Measurements from ENCODE around the gene CD300E.
"Not testable (repeated sequence)": the region's sequence is repeated elsewhere in the genome, so short reads cannot be mapped to it uniquely, and the experiment has no call there.

CD300E gene

DNA sequence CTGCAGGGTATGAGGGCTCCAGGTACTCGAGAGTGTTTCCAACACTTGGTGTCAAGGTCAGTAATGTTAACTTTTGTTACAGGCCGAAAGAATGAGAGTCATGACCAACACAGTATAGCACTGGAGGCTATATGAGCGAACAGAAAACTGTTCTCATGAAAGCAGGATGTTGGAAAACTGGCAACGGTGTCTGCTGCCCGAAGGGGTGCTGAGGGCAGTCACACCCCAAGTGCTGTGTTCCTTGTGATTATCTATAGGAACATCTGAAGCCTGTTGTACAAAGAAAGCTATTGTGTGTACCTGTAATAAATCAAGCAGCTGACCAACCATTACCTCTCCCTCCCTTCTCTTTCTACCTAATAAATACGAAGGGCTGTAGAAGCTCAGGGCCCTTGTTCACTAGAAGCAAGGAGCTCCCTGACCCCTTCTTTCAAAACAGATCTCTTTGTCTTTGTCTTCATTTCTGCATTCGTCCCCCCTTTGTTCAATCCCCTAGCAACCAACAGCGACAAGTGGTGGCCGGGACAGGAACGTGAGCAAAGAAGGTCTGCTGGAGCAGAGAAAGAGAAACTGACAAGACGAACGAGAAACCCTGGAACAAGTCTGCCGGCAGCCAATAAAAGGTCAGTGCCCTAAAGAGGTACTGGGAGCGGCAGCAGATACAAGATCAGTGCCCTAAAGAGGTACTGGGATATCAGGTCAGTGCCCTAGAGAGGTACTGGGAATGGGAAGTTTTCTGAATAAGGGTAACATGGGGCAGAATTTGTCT is 39.1 kb downstream of the CD300E start:
- no peak for DNase-seq
- TF ChIP-seq, protein P1, sequence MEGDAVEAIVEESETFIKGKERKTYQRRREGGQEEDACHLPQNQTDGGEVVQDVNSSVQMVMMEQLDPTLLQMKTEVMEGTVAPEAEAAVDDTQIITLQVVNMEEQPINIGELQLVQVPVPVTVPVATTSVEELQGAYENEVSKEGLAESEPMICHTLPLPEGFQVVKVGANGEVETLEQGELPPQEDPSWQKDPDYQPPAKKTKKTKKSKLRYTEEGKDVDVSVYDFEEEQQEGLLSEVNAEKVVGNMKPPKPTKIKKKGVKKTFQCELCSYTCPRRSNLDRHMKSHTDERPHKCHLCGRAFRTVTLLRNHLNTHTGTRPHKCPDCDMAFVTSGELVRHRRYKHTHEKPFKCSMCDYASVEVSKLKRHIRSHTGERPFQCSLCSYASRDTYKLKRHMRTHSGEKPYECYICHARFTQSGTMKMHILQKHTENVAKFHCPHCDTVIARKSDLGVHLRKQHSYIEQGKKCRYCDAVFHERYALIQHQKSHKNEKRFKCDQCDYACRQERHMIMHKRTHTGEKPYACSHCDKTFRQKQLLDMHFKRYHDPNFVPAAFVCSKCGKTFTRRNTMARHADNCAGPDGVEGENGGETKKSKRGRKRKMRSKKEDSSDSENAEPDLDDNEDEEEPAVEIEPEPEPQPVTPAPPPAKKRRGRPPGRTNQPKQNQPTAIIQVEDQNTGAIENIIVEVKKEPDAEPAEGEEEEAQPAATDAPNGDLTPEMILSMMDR (IDR thresholded peaks at IDR 0.05), result no peak
- Mint-ChIP-seq H3K36me3 (ENCODE audit: low read depth) (no peaks in the 10 kb centered on the region), H3K27ac (no peak overlapping the region), H3K9me3 (peaks cover 12% of the 10 kb centered on the region), H3K27me3 (ENCODE audit: low read depth, poor library complexity) (peaks cover 20% of the 10 kb centered on the region), H3K4me1 (no peaks in the 10 kb centered on the region), H3K4me3 (no peak overlapping the region)

DNA sequence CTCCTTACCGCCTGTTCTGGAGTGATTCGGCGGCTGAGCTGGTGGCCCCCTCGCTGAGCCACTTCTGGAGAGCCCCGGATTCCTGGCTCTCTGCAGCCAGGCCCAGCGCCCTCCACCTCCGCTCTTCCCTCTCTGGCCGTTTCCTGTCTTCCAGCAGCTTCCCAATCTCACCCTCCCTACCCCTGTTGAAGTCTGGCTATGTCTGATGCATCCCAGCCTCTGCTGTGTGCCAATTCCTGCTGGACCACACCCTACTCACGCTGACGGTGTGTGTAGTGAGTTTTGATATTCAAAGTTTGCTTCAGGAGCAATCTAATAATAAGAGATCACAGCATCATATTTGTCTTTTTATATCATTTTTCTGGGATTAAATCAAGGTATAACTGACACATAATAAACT is 40.9 kb downstream of the CD300E start:
- peaks cover 12% of the 10 kb centered on the region for H3K9me3 Mint-ChIP-seq

DNA sequence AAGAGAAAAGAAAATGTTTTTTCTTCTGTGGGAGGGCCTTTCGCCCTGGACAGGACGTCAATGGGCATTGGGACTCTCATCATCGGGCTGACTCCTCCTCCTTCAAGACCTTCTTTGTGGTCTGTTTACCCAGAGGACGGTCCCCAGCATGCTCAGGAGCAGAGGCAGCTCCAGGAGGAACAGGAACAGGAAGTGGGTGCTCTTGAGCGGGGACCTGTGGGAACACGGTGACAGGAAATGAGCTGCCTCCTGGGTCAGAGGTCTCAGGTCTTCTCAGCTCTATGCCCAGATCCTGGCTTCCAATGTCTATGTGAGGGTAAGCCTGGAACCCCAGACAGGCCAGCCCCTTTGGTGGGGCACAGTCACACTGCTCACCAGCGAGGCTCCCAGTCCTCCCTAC is 43.6 kb downstream of the CD300E start:
- peaks cover 9% of the 10 kb centered on the region for H3K9me3 Mint-ChIP-seq
- no peaks in the 10 kb centered on the region for H3K36me3 Mint-ChIP-seq (ENCODE audit: low read depth)
- H3K4me1 Mint-ChIP-seq, result no peaks in the 10 kb centered on the region
- DNase-seq, result no peak
- no peak overlapping the region for H3K4me3 Mint-ChIP-seq
- TF ChIP-seq, protein P1 (IDR thresholded peaks at IDR 0.05), result no peak
- peaks cover 31% of the 10 kb centered on the region for H3K27me3 Mint-ChIP-seq (ENCODE audit: low read depth, poor library complexity)
- H3K27ac Mint-ChIP-seq, result no peak overlapping the region

More for the DNA sequence above, 40.9 kb downstream of the CD300E start:
- Mint-ChIP-seq H3K27ac (no peak overlapping the region), H3K4me1 (no peaks in the 10 kb centered on the region), H3K36me3 (ENCODE audit: low read depth) (no peaks in the 10 kb centered on the region), H3K27me3 (ENCODE audit: low read depth, poor library complexity) (peaks cover 24% of the 10 kb centered on the region), H3K4me3 (no peak overlapping the region)
- DNase-seq, result no peak
- TF ChIP-seq, protein P1 (IDR thresholded peaks at IDR 0.05), result no peak

DNA sequence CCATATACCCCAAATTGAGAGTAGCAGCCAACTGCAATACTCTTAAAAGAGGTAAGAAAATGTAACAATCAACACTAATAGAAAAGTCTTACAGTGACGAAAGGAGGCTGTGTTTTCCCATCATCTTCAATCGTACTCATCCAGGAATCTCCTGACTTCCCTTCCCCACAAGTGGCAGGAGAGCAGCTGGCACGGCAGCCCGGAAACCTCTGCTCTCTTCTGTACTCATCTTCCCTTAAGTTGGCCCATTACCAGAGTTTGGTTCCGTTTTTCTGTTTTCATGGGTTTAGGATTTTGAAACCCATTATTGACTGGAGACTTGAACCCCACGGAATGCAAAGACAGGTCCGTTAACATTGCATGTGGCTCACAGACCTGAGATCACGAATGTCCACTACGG is 44.6 kb downstream of the CD300E start:
- no peaks in the 10 kb centered on the region for H3K4me1 Mint-ChIP-seq
- no peak for DNase-seq
- H3K27ac Mint-ChIP-seq, result no peak overlapping the region
- peaks cover under 1% of the 10 kb centered on the region for H3K9me3 Mint-ChIP-seq
- peaks cover 33% of the 10 kb centered on the region for H3K27me3 Mint-ChIP-seq (ENCODE audit: low read depth, poor library complexity)
- H3K4me3 Mint-ChIP-seq, result no peak overlapping the region
- TF ChIP-seq, protein P1 (IDR thresholded peaks at IDR 0.05), result no peak
- H3K36me3 Mint-ChIP-seq (ENCODE audit: low read depth), result no peaks in the 10 kb centered on the region

GRCh38 chr17:74574489-74575142 is 48.9 kb downstream of the CD300E start:
- Mint-ChIP-seq H3K9me3 (no peaks in the 10 kb centered on the region), H3K27me3 (ENCODE audit: low read depth, poor library complexity) (peaks cover 59% of the 10 kb centered on the region), H3K27ac (no peak overlapping the region), H3K36me3 (ENCODE audit: low read depth) (no peaks in the 10 kb centered on the region), H3K4me1 (no peaks in the 10 kb centered on the region), H3K4me3 (no peak overlapping the region)
- TF ChIP-seq, protein P1 (IDR thresholded peaks at IDR 0.05), result no peak
- no peak for DNase-seq

DNA sequence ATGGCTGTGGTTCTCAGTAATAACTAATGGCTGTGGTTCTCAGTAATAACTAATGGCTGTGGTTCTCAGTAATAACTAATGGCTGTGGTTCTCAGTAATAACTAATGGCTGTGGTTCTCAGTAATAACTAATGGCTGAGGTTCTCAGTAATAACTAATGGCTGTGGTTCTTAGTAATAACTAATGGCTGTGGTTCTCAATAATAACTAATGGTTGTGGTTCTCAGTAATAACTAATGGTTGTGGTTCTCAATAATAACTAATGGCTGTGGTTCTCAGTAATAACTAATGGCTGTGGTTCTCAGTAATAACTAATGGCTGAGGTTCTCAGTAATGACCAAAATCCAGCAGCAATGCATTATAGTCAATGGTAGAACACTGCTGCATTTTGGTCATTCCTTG is 49.9 kb downstream of the CD300E start:
- H3K9me3 Mint-ChIP-seq; DNase-seq; H3K4me1 Mint-ChIP-seq; H3K36me3 Mint-ChIP-seq (ENCODE audit: low read depth); H3K27ac Mint-ChIP-seq; H3K4me3 Mint-ChIP-seq: not testable (repeated sequence)
- peaks cover 55% of the 10 kb centered on the region for H3K27me3 Mint-ChIP-seq (ENCODE audit: low read depth, poor library complexity)

Data from nephron progenitor cell (in vitro differentiated cells).